KG1 (cell line): ENCODE measurements around the gene POTEB.
"Not testable (repeated sequence)": the region's sequence is repeated elsewhere in the genome, so short reads cannot be mapped to it uniquely, and the experiment has no call there.

Experiments
- DNase-seq: peaks from one replicate; lab custom pipeline; 2025; lab: John Stamatoyannopoulos, UW

POTEB gene

GRCh38 chr15:21877635-21878034 lies at the start of gene POTEB:
POTEB (minus strand) TSS chr15:21877735; CDS start chr15:21877246, 489 bp downstream.
- not testable (repeated sequence) for DNase-seq

- not testable (repeated sequence) for DNase-seq
Observed at GRCh38 chr15:21890955-21891354, 13.4 kb upstream of the POTEB start.

- DNase-seq, result not testable (repeated sequence)
Observed at GRCh38 chr15:21889542-21889941, 12.0 kb upstream of the POTEB start.

DNA sequence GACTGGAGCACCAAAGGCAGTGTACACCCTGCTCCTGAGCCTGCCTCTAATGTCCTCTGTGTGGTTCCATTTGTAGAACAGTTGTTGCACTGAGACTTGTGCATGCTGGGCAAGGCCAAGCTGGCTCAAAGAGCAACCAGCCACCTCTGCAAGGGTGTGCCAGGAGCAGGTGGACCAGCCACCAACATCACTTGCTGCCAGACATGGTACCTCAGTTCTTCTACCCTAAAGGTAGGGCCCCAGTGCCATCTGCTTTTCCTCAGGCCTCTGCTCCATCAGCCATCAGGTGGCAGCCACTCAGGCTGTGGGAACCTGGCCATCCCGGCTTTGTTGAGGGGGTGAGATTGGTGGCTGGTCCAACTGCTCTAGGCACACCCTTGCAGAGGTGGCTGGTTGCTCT lies 38.7 kb downstream of the POTEB start:
- not testable (repeated sequence) for DNase-seq
